HG03175 (cell line): ENCODE data around the gene ENHO.
"Not testable (repeated sequence)": the region's sequence is repeated elsewhere in the genome, so short reads cannot be mapped to it uniquely, and the experiment has no call there.

Experiments
- ATAC-seq: cut with Tn5 transposase; IDR thresholded peaks from one replicate; pipeline ENCODE4 v1.9.1; 2021; ENCODE audit warnings: mild to moderate bottlenecking, moderate library complexity; ENCODE audit not compliant: unreplicated experiment

Gene ENHO

GRCh38 chr9:34532041-34532440 lies 9.3 kb upstream of the ENHO start:
- not testable (repeated sequence) for ATAC-seq

- ATAC-seq = no peak
These were observed 3.2 kb upstream of the ENHO start for GRCh38 chr9:34526026-34526425.

GRCh38 chr9:34524349-34524748 lies 1.6 kb upstream of the ENHO start:
- ATAC-seq = no peak

- no peak for ATAC-seq
These were observed 501 bp downstream of the ENHO start for GRCh38 chr9:34522091-34522887.

- no peak for ATAC-seq
These were observed 1.3 kb downstream of the ENHO start for GRCh38 chr9:34521406-34522045.

- no peak for ATAC-seq
These were observed 2.0 kb downstream of the ENHO start for GRCh38 chr9:34520505-34521385.

- no peak for ATAC-seq
These were observed 2.7 kb downstream of the ENHO start for GRCh38 chr9:34520096-34520495.

- ATAC-seq = no peak
These were observed 3.3 kb downstream of the ENHO start for GRCh38 chr9:34519321-34520020.

- ATAC-seq = no peak
These were observed 3.9 kb downstream of the ENHO start for GRCh38 chr9:34518896-34519295.

GRCh38 chr9:34518110-34518616 lies 4.6 kb downstream of the ENHO start:
- ATAC-seq = no peak

GRCh38 chr9:34517185-34517584 lies 5.6 kb downstream of the ENHO start:
- ATAC-seq = no peak

- no peak for ATAC-seq
These were observed 6.8 kb downstream of the ENHO start for GRCh38 chr9:34515959-34516358.

GRCh38 chr9:34514816-34515215 lies 8.0 kb downstream of the ENHO start:
- no peak for ATAC-seq

- no peak for ATAC-seq
These were observed 8.4 kb downstream of the ENHO start for GRCh38 chr9:34514401-34514800.

- ATAC-seq = no peak
These were observed 9.1 kb downstream of the ENHO start for GRCh38 chr9:34513567-34514214.

- no peak for ATAC-seq
These were observed 10.4 kb downstream of the ENHO start for GRCh38 chr9:34512131-34513078.

GRCh38 chr9:34510497-34511468 lies 12.0 kb downstream of the ENHO start:
- ATAC-seq = no peak

GRCh38 chr9:34508951-34509350 lies 13.8 kb downstream of the ENHO start:
- ATAC-seq = no peak
